GM18909 (cell line): Measurements from ENCODE around the gene ALG1L2.
"Not testable (repeated sequence)": the region's sequence is repeated elsewhere in the genome, so short reads cannot be mapped to it uniquely, and the experiment has no call there.

Experiments used
- ATAC-seq: cut with Tn5 transposase; IDR thresholded peaks from one replicate; pipeline ENCODE4 v1.9.1; 2021; ENCODE audit warnings: mild to moderate bottlenecking; ENCODE audit not compliant: unreplicated experiment, poor library complexity

ALG1L2 gene

DNA sequence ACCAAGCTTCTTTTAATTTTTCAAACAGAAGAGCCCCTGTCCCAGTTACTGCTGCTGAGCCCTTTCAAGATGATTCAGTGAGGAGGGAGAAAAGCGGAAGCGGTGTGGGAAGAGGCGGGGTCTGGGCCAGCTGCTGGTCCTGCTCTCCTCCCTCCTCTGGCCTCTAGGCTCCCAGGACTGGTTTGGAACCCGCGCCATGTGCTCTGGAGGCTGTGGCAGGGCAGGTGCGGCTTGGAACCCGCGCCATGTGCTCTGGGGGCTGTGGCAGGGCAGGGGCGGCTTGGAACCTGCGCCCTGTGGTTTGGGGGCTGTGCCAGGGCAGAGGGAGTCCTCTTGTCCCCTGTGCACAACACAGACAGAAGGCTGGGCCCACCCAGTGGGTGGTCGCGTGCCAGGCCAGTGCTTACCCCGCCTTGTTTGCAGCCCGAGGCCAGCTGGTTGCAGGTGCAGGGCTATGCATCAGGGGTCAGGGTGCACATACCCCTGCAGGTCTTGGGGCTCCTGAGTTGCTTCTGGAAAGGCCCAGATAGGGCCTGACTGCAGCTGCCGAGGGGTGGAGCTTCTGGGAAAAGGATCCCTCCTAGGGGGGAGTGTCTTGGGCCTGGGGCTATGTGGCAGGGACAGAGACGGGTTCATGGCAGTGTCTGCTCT lies 12.2 kb downstream of the ALG1L2 start:
- no peak for ATAC-seq

DNA sequence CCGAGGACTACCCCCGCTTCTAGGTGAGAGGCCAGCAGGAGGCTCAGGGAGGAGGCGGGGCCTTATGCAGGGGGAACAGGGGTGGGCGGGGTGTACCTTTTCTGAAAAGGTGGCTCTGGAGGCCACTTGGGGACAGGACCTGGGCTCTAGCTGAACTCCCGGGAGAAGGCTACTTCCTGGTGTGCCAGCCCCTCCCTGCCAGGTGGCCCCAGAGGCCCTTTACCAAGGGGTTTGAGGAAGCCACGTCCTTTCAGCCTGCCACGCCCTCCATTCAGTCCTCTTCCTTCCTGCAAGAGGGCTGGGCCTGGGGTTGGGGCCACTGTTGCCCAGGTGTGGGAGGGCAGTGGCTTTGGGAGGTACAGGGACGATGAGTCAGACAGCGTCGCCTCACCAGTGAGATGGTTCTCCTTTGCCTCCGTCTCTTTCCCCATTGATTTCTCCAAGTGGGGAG lies 12.9 kb downstream of the ALG1L2 start:
- ATAC-seq: not testable (repeated sequence)

DNA sequence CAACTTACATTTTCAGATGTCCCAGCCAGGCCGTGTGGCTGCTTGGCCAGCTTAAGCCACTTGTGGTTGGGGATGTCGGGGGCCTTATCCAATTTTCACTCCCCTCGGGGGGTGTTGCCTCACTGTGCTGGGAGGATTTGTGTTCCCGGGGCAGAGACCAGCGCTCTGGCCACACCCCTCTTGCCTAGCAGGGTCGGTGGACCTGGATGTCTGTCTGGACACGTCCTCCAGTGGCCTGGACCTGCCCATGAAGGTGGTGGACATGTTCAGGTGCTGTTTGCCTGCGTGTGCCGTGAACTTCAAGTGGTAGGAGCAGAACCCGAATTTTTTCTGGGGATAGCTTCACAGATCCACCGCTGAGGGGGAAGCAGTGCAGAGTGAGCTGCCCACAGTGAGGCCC lies 14.2 kb downstream of the ALG1L2 start:
- not testable (repeated sequence) for ATAC-seq

DNA sequence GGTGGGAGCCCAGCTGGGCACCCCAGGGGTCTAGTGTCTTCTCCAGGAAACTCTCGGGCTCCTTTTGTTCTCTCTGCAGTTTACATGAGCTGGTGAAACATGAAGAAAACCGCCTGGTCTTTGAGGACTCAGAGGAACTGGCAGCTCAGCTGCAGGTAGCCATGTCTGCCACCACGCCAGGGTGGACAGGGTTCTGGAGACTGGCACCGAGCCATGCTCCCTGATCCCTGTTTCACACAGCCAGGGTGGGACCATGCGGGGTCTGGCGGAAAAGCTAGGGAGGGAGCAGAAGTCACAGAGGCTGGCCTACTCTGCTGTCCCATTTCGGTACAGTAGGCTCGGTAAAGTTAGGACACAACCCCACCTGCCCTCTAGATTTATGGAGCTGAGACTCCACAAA lies 15.5 kb downstream of the ALG1L2 start:
- not testable (repeated sequence) for ATAC-seq

DNA sequence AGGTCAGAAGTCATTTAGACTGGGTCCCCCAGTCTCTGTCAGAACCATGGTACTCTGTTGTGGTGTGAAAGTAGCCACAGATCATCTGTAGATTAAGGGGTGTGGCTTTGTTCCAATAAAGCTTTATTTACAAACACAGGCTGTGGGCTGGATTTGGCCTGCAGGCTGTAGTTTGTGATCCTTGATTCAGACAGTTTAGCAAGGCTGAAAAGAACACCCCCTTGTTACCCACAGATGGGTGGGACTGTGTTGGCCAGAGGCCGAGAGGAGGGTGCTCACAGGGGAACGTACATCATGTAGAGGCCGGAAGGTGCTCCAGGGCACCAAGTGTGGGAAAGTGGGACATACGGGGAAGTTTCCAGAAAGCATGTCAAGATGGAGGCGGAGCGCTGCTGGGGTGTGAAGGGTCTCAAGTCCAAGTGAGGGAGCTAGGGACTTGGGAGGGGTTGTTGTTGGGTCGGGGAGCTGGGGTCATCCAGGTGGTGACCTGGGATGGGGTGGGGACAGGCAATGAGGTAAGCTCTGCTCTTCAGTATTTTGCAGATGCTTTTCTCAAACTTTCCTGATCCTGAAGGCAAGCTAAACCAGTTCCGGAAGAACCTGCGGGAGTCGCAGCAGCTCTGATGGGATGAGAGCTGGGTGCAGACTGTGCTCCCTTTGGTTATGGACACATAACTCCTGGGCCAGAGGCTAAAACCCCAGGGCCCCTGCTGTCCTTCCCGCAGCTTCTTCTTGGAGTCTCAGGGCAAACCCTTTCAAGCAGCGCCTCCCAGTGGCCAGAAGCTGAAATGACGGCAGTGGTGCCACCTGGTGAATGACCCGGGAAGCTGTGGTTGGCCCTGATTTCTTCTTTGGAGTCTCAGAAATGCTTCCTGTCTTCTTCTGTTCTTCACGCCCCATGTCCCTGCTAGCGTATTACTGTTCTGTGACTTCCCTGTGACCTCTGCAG lies 16.3 kb downstream of the ALG1L2 start:
- ATAC-seq: not testable (repeated sequence)

DNA sequence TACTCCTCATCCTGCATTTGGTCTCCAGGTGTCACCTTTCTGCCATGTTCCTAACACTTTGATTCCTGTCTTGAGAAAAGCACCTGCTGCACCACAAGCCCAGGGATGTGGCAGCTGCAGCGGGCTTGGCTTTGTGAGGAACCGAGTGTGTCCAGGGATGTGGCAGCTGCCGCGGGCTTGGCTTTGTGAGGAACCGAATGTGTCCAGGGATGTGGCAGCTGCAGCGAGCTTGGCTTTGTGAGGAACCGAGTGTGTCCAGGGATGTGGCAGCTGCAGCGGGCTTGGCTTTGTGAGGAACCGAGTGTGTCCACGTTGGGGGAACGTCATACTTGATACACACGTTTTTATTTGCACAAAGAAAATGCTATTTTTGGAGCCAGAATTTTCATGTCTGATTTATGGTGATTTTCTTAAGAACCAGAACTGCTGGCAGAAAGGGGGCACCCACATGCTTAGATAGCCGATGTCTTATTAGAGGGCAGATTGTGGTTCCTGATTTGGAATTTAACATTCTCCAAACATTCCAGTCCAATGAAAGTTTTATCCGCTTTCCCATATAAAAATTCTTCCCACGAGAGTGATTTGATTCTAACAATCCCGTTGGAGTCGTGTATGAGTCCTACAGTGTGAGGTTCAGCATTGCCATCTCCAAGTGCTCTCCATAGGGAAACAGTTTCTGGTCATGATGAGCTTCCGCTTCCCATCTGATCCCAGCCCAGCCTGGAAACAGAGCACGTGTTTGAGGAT lies 17.2 kb downstream of the ALG1L2 start:
- ATAC-seq: not testable (repeated sequence)

DNA sequence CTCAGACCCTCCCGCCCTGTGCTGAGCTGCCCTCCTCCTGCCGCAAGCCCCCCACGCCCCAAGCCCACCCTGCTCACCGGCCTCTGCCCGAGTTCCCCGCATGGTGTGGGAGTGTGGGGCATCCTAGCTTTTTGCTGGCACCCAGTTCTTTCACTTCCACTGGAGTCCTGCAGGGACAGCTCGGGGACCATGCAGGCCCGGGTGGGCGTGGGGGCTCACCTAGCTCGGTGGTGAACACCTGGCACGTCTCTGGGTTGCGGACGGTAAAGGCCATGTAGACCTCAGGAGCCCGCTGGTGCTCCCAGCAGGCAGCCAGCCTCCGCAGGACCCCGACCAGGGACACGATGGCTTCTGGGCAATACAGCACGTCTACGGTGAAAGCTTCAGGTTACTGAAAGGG lies 20.9 kb downstream of the ALG1L2 start:
- ATAC-seq: not testable (repeated sequence)

DNA sequence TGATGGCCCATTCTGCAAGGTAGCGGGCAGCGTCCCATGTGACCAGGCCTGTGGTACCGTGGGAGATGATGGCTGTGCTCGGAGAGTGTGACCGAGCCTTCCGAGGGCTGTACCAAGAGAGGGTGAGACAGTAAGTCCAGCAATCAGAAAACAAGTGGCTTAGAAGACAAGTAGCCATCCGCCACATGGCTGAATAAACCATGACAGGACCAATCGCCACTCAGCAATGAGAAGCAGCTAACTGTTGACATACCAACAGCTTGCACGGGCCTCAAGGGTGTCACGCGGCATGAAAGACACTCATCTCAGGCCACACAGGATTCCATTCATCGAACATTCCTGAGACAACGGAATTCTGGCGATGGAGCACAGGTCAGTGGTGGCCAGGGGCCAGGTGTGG lies 22.6 kb downstream of the ALG1L2 start:
- ATAC-seq: not testable (repeated sequence)

DNA sequence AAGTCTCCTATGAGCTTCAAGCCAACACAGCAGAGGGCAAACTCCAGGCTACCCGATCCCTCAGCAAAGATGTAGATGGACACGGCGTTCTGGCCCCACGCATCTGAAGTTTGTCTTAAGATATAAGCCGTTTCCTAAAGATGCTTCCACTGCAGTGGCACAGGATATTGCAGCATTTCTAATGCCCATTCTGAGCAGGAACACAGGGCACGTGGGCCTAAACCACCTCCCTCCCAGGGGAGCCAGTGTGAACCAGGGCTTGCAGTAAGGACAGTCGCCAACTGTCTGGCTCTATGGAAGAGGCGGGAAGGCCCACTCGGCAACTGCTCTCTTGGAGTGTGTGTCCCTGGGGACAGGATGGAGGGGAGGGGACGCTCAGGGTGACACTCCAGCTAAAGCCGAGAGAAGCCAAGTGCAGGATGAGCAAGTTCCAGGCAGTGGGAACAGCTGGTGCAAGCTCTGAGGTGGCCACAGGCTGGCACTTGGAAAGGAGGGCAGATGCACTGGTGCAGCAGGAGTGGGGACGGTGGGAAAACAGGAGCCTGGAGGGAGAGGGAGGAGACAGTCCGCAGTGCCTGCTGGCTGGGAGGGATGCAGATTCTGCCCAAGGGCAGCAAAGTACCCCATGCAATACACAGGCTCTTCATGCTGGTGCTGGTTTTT lies 25.8 kb downstream of the ALG1L2 start:
- ATAC-seq: not testable (repeated sequence)

DNA sequence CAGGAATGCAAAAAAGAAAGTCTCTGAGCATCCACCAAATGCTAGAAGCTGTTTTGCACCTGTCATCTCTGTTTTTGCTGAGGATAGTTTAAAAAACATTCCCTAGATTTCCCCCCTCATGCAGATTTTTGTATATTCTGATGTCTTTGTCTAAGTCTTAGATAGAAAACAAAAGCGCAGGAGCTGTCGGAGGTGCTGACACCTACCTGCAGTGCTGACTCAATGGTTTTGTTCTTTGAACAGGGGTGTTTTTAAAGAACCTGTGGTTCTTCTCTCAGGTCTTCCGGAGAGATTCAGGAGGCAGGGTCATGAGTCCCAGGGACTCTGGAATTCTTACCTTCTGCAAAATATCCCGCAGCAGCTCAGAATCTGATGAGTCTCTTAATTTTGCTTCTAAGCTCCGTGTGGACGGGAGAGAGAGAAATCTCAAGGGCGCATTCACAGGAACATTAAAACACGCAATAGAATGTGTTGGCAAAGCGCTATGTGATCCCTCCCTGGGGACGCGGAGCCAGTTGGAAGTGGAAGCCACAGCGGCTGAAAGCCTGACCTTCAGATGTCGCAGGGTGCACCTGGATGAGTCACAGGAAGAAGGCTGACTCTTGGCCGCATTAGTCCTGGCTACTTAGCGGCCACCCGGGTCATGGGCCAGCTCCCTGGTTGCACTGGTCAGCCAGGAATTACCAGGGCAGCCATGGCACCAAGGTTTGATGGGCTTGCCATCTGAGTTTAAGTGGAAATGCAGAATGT lies 27.4 kb downstream of the ALG1L2 start:
- not testable (repeated sequence) for ATAC-seq

DNA sequence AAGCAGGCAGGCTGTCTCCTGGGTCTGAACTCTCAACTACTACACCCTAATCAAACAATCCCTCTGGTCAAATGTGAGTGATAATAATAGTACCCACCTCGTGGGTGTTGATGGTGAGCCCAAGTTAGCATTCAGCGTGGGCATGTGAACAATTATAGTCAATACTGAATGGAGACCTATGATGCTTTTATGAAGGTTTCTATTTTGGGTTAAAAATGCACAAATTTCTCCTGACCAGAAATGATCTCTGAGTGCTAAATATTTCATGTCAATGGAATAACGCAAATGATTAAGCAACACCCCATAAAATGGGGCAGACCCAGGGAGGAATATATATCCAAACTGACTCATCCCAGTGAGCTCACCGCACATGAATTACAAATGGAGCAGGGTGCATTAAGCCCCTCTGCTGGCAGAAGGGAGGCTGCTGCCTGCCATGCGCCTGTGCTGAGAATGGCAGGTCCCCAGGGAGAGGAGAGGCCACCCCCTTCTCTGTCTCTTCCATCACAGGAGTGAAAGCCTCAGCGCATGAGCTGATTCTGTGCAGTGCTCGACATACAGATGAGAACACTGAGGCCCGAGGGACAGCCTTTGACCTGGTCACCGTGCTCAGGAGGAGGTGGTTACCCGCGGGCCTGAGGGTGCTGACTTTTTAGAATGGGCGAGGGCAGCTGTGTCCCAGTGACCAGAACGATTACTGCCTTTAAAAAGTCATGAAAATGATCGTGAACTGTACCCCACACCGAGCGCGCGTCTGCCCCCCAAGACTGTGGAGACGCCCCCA lies 28.9 kb downstream of the ALG1L2 start:
- not testable (repeated sequence) for ATAC-seq

DNA sequence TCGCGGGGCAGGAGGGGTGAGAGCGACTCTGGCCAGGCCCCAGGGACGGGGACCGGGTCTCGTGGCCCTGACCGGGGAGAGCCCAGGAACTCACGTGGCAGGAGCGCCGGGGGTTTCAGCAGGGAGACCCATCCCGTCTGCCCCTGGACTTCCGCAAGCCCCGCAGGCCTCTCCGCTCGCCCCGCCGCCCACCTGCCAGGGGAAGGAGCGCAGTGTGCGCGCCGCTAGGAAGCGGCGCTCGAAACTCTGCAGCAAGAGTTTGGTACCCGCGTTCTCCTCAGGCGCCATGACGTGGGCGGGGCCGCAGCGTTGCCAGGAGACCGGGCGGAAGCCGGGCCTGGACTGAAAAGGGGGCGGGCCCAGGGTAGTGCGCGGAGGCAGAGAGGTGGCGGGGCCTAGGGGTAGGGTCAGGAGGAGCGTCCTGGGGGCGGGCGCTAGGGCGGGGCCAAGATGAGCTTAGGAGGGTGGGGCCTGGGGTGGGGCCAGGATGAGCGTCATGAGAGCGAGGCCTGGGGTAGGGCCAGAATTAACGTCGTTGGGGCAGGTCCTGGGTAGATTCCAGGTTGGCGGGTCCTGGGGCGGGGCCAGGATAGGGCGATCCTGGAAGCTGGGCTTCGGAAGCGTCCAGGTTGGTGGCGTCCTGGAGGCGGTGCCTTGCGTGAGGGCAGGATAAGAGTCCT lies 29.7 kb downstream of the ALG1L2 start:
- peak; percentile 99 for ATAC-seq

DNA sequence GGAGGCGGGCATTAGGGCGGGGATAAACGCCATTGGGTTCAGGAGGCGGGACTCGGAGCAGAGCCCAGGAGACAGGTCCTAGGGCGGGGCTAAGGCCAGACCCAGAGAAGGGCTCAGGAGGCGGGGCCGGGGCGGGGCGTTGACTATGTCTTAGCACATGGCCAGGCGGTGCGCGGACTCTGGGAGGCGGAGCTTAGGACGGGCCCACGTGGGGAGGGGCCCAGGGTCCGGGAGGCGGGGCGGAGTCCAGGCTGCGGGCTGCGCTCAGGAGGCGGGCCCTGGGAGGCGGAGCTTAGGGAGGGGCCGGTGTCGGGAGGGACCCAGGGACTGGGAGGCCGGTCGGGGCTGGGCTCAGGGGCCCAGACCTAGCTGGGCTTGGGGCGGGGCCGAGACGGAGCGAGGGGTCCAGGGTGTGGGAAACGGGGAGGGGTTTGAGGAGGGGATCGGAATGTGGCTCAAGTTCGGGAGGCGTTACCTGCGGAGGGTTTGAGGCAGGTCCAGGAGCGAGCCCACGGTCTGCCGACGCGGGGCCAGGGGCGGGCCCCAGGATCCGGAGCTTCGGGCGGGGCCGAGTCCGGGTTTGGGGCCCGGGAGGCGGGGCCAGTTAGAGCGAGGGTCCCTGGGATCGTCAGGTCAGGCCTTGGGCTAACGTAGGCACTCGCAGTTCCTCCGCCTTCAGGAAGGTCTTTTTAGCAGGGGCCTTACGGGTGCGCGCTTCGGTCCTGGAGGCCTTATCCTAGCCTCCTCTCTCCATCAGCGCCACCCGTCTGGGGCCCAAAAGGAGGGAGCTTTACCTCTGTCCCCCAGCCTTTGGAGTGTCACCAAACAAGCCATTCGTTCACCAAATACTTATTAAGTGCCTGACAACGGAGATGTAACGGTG lies 30.5 kb downstream of the ALG1L2 start:
- peak; percentile 60 for ATAC-seq

DNA sequence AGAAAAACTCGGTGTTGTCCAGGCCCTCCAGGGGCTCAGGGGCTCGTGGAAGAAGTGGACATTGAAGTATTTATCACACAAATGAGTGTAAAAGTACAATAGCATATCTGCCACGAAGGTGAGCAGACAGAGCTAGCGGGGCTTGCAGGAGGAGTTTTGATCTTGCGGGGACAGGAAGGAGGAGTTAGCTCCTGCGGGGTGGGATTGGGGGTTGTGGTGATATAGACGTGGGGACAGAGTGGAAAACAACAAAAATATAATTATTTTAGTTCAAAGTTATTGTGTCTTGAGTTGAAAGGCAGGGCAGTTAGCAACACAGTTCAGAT lies 31.1 kb downstream of the ALG1L2 start:
- not testable (repeated sequence) for ATAC-seq

DNA sequence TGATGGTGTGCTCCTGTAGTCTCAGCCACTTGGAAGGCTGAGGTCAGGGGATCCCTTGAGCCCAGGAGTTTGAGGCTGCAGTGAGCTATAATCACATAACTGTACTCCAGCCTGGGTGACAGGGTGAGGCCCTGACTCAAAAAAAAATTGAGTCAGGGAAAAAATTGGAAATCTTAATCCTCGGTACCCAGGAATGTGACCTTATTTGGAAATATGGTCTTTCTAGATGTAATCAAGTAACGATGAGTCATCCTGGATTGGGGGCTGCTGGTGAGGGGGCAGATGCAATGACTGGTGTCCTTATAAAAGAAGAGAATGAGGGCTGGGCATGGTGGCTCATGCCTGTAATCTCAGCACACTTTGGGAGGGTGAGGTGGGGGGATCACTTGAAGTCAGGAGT lies 33.8 kb downstream of the ALG1L2 start:
- not testable (repeated sequence) for ATAC-seq

DNA sequence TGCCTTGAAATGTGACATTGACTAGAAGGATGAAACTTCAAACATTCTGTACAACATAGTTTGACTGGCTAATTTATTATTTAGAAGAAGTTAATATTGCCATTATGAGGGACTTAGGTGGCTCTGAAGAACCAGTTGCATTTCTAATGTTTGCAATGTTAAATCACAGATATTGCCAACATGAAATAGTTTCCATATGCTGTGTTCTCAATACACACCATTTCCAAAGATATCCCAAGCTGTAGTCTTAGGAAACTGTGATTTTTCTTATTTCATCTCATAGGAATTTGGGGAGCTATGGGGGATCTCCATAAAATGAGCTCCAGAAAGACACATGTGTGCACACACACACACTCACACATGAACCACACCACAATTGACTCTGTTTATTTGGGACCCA lies 36.3 kb downstream of the ALG1L2 start:
- no peak for ATAC-seq

DNA sequence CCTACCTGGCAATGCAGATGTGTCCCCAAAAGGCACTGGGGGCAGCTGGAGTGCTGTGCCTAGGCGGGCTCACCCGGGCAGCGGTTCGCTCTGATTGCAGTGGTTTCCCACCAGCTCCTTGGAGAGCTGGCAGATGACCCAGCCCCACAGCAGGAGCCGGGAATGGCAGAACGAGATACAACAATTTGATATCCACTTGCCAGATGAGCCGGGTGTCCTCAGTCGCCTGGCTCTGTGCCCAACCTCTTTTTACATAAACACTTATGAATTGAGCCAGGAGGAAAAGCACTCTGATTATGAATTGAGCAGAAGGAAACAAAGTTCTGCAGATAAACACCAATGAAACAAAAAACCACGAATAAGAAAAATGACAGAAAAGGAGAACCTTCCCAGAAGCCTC lies 38.2 kb downstream of the ALG1L2 start:
- ATAC-seq: not testable (repeated sequence)
